ENCODE measurements around the gene ATAD1.

Gene ATAD1

GRCh38 chr10:87846023-87846422, 28.0 kb upstream of the ATAD1 start:
- no peak overlapping the region for H3K27ac Mint-ChIP-seq
- H3K36me3 Mint-ChIP-seq (ENCODE audit: low read depth), result no peaks in the 10 kb centered on the region
- no peak for TF ChIP-seq CTCF (IDR thresholded peaks at IDR 0.05)
- H3K9me3 Mint-ChIP-seq, result no peaks in the 10 kb centered on the region
- peaks cover 3% of the 10 kb centered on the region for H3K27me3 Mint-ChIP-seq (ENCODE audit: low read depth, poor library complexity)
- no peak overlapping the region for H3K4me3 Mint-ChIP-seq
- no peak for DNase-seq
- no peaks in the 10 kb centered on the region for H3K4me1 Mint-ChIP-seq

GRCh38 chr10:87845624-87845998, 27.6 kb upstream of the ATAD1 start:
- no peaks in the 10 kb centered on the region for H3K36me3 Mint-ChIP-seq (ENCODE audit: low read depth)
- H3K27ac Mint-ChIP-seq, result no peak overlapping the region
- no peak for TF ChIP-seq CTCF (IDR thresholded peaks at IDR 0.05)
- no peak for DNase-seq
- H3K4me3 Mint-ChIP-seq, result no peak overlapping the region
- H3K9me3 Mint-ChIP-seq, result no peaks in the 10 kb centered on the region
- H3K4me1 Mint-ChIP-seq, result no peaks in the 10 kb centered on the region
- peaks cover 3% of the 10 kb centered on the region for H3K27me3 Mint-ChIP-seq (ENCODE audit: low read depth, poor library complexity)

- no peak overlapping the region for H3K4me3 Mint-ChIP-seq
- H3K27ac Mint-ChIP-seq, result no peak overlapping the region
- no peaks in the 10 kb centered on the region for H3K36me3 Mint-ChIP-seq (ENCODE audit: low read depth)
- DNase-seq, result no peak
- H3K4me1 Mint-ChIP-seq, result no peaks in the 10 kb centered on the region
- TF ChIP-seq CTCF (IDR thresholded peaks at IDR 0.05), result no peak
- no peaks in the 10 kb centered on the region for H3K9me3 Mint-ChIP-seq
- peaks cover 3% of the 10 kb centered on the region for H3K27me3 Mint-ChIP-seq (ENCODE audit: low read depth, poor library complexity)
Observed at GRCh38 chr10:87844837-87845623, 27.0 kb upstream of the ATAD1 start.

DNA sequence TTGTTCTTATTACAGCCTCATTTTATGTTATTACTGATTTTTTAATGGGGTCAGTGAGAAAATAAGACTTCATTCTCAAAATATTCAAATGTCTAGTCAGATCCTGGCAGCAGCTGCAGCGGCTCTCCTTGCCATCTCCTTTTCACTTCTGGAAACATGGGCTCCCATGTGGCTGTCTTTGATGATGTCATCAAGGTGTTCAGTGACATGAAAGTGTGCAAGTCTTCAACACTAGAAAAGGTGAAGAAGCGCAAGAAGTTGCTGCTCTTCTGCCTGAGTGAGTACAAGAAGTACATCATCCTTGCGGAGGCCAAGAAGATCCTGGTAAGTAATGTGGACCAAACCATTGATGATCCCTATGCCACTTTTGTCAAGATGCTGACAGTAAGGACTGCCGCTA, 25.7 kb upstream of the ATAD1 start:
- Mint-ChIP-seq H3K4me3 (no peak overlapping the region), H3K27me3 (ENCODE audit: low read depth, poor library complexity) (peaks cover 3% of the 10 kb centered on the region), H3K4me1 (no peaks in the 10 kb centered on the region), H3K36me3 (ENCODE audit: low read depth) (no peaks in the 10 kb centered on the region), H3K27ac (no peak overlapping the region), H3K9me3 (no peaks in the 10 kb centered on the region)
- TF ChIP-seq CTCF (IDR thresholded peaks at IDR 0.05), result no peak
- no peak for DNase-seq

- no peak for TF ChIP-seq CTCF (IDR thresholded peaks at IDR 0.05)
Observed at GRCh38 chr10:87842776-87843497, 24.9 kb upstream of the ATAD1 start.

More at GRCh38 chr10:87842776-87843497, 24.9 kb upstream of the ATAD1 start:
- H3K36me3 Mint-ChIP-seq (ENCODE audit: low read depth), result no peaks in the 10 kb centered on the region
- H3K4me3 Mint-ChIP-seq, result no peak overlapping the region
- H3K27ac Mint-ChIP-seq, result no peak overlapping the region
- H3K9me3 Mint-ChIP-seq, result no peaks in the 10 kb centered on the region
- no peak for DNase-seq
- H3K27me3 Mint-ChIP-seq (ENCODE audit: low read depth, poor library complexity), result peaks cover 3% of the 10 kb centered on the region
- H3K4me1 Mint-ChIP-seq, result no peaks in the 10 kb centered on the region

Measured in nephron progenitor cell (in vitro differentiated cells).